IMR-90 (cell line): ENCODE data around the gene NIPAL3. TPM values are rescaled to one million over a fixed set of nuclear protein-coding genes. Genes with fewer than 3 reads are reported as not detected.

Experiments used
- ATAC-seq: fragments of 200-7000 bp; cut with Tn5 transposase; 2 replicates; pipeline ENCODE4 v1.9.1; 2020; ENCODE audit warnings: low read depth, mild to moderate bottlenecking, moderate library complexity
- BruUV-seq: library from RNA; stranded (reverse); fragments of 400-500 nt; replicated peaks from 2 replicates; lab custom pipeline; 2021; lab: Mats Ljungman, UMichigan
- CTCF ChIA-PET: fragments of 300-600 bp; formaldehyde crosslinking; extraction: SDS; loops from one replicate; lab custom pipeline; 2021; ENCODE audit warnings: antibody characterized with exemption; lab: Yijun Ruan, JAX
- POLR2A ChIA-PET: fragments of 300-600 bp; sonication (Branson Sonifier 250); formaldehyde crosslinking; loops from one replicate; lab custom pipeline; 2022; ENCODE audit warnings: antibody characterized with exemption; ENCODE audit not compliant: unreplicated experiment; lab: Charles Lee
- DNase-seq: peaks from one replicate; pipeline ENCODE4 v3.0.0; 2013
- H2AFZ ChIP-seq: replicated peaks from 2 replicates; pipeline ENCODE3; 2013; ENCODE audit warnings: low read length, mild to moderate bottlenecking; ENCODE audit not compliant: poor library complexity
- H2AK5ac ChIP-seq: 2 replicates; pipeline ENCODE4 v1.6.1; 2013; ENCODE audit warnings: low read depth, low read length, inconsistent platforms
- H2AK9ac ChIP-seq: replicated peaks from 2 replicates; pipeline ENCODE3; 2013; ENCODE audit warnings: mild to moderate bottlenecking, low read depth, low read length, moderate library complexity; ENCODE audit not compliant: poor library complexity
- H2BK120ac ChIP-seq: 2 replicates; pipeline ENCODE4 v1.6.1; 2013; ENCODE audit warnings: low read depth, low read length, inconsistent platforms
- H2BK15ac ChIP-seq: 3 replicates; pipeline ENCODE4 v1.6.1; 2013; ENCODE audit warnings: low read depth, low read length, inconsistent platforms
- H2BK20ac ChIP-seq: 2 replicates; pipeline ENCODE4 v1.6.1; 2013; ENCODE audit warnings: low read depth, mild to moderate bottlenecking, inconsistent platforms, low read length, moderate library complexity
- H2BK5ac ChIP-seq: 2 replicates; pipeline ENCODE4 v1.6.1; 2013; ENCODE audit warnings: mild to moderate bottlenecking, low read depth, low read length, inconsistent platforms; ENCODE audit not compliant: poor library complexity, severe bottlenecking
- H3K14ac ChIP-seq: replicated peaks from 2 replicates; pipeline ENCODE4 v1.6.1; 2013; ENCODE audit warnings: low read depth, low read length, inconsistent platforms
- H3K18ac ChIP-seq: 2 replicates; pipeline ENCODE4 v1.6.1; 2013; ENCODE audit warnings: low read depth, low read length, control low read depth
- H3K23ac ChIP-seq: 2 replicates; pipeline ENCODE4 v1.6.1; 2013; ENCODE audit warnings: low read depth, low read length, inconsistent platforms
- H3K27ac ChIP-seq: 2 replicates; pipeline ENCODE4 v1.5.1; 2013; ENCODE audit warnings: mild to moderate bottlenecking, control low read depth, low read length; ENCODE audit not compliant: insufficient read depth
- H3K27me3 ChIP-seq: 2 replicates; pipeline ENCODE4 v1.6.1; 2013; ENCODE audit warnings: low read length; ENCODE audit not compliant: control insufficient read depth, insufficient read depth
- H3K36me3 ChIP-seq: 2 replicates; pipeline ENCODE4 v1.6.1; 2013; ENCODE audit warnings: low read length, mixed read lengths; ENCODE audit not compliant: control insufficient read depth, insufficient read depth
- H3K4ac ChIP-seq: 2 replicates; pipeline ENCODE4 v1.6.1; 2013; ENCODE audit warnings: low read depth, low read length, inconsistent platforms
- H3K4me1 ChIP-seq: 2 replicates; pipeline ENCODE4 v1.6.1; 2013; ENCODE audit warnings: low read length, mixed read lengths; ENCODE audit not compliant: control insufficient read depth, insufficient read depth
- H3K4me2 ChIP-seq: 2 replicates; pipeline ENCODE4 v1.6.1; 2013; ENCODE audit warnings: low read depth, mild to moderate bottlenecking, control low read depth, low read length, moderate library complexity
- H3K4me3 ChIP-seq: 2 replicates; pipeline ENCODE4 v1.5.1; 2013; ENCODE audit warnings: low read depth, mild to moderate bottlenecking, control low read depth, low read length, moderate library complexity; ENCODE audit not compliant: insufficient read depth
- H3K56ac ChIP-seq: 2 replicates; pipeline ENCODE4 v1.6.1; 2013; ENCODE audit warnings: low read length, inconsistent platforms; ENCODE audit not compliant: insufficient read depth; ENCODE audit errors: extremely low read depth
- H3K79me1 ChIP-seq, 2 experiments: 2 replicates each; pipeline ENCODE4 v1.6.1; 2013; ENCODE audit warnings: low read length in 2 of 2, inconsistent platforms in 1 of 2, low read depth in 1 of 2
- H3K9ac ChIP-seq: 2 replicates; pipeline ENCODE4 v1.6.1; 2013; ENCODE audit warnings: low read depth, low read length, control low read depth
- H3K9me1 ChIP-seq: 2 replicates; pipeline ENCODE4 v1.6.1; 2013; ENCODE audit warnings: low read length, inconsistent platforms; ENCODE audit not compliant: insufficient read depth
- H3K9me3 ChIP-seq: 2 replicates; pipeline ENCODE4 v1.6.1; 2013; ENCODE audit warnings: low read length; ENCODE audit not compliant: control insufficient read depth, insufficient read depth
- H4K20me1 ChIP-seq: 2 replicates; pipeline ENCODE4 v1.6.1; 2013; ENCODE audit warnings: low read length, inconsistent platforms; ENCODE audit not compliant: insufficient read depth
- H4K5ac ChIP-seq: 2 replicates; pipeline ENCODE4 v1.6.1; 2013; ENCODE audit warnings: mild to moderate bottlenecking, low read depth, low read length, control low read depth
- H4K8ac ChIP-seq, 2 experiments: 2 replicates each; pipeline ENCODE4 v1.6.1; 2013; ENCODE audit warnings: low read depth in 2 of 2, low read length in 2 of 2, control low read depth in 1 of 2, inconsistent platforms in 1 of 2
- H4K91ac ChIP-seq: 2 replicates; pipeline ENCODE4 v1.6.1; 2013; ENCODE audit warnings: low read depth, low read length, inconsistent platforms; ENCODE audit not compliant: insufficient read depth
- CEBPB ChIP-seq: IDR thresholded peaks from 2 replicates; pipeline ENCODE4 v1.6.1; 2012; ENCODE audit warnings: low read depth, low read length, improper control_type of control experiment
- MAFK ChIP-seq: IDR thresholded peaks from 2 replicates; pipeline ENCODE4 v1.6.1; 2012; ENCODE audit warnings: low read depth, low read length, improper control_type of control experiment
- MAZ ChIP-seq: IDR thresholded peaks from 2 replicates; pipeline ENCODE4 v1.6.1; 2012; ENCODE audit warnings: low read depth, mild to moderate bottlenecking, low read length, improper control_type of control experiment, moderate library complexity, borderline replicate concordance
- NFE2L2 ChIP-seq: fragments of 150-350 bp; IDR thresholded peaks from 2 replicates; pipeline ENCODE4 v1.6.1; 2016; ENCODE audit warnings: low read depth, mild to moderate bottlenecking, low read length
- WGBS, 2 experiments: methylation state at CpG; one replicate each; pipeline versions ENCODE4 v1.1.5 to v1.1.7; 2013; ENCODE audit warnings: missing lambda C conversion rate in 2 of 2; ENCODE audit not compliant: insufficient read length in 1 of 2; ENCODE audit errors: extremely low coverage in 2 of 2; 5-methylcytosine and 5-hydroxymethylcytosine counted together
- dilution Hi-C: fragments of 300-500 bp; cut with HindIII; formaldehyde crosslinking; loops from one replicate; pipeline ENCODE4 v1.14.3; 2018; ENCODE audit warnings: low sequenced_read_pairs; ENCODE audit not compliant: unreplicated experiment
- in situ Hi-C: fragments of 300-500 bp; cut with MboI; formaldehyde crosslinking; loops from 3 replicates; pipeline ENCODE4 v1.14.3; 2019; ENCODE audit warnings: low sequenced_read_pairs, inconsistent platforms, mixed read lengths
- intact Hi-C: fragments of 100-400 bp; cut with micrococcal nuclease; formaldehyde crosslinking; loops from 2 replicates; pipeline ENCODE4 v1.10.0; 2022
- polyA plus RNA-seq, 3 experiments: library from polyadenylated mRNA; depleted of rRNA; stranded (reverse); fragments of >200 nt; gene quantifications; 2 replicates each; pipeline ENCODE4 v1.2.3, GENCODE V29; 2012; ENCODE audit warnings: low replicate concordance in 1 of 3
- total RNA-seq: library from RNA; depleted of rRNA; stranded (reverse); fragments of >200 nt; gene quantifications from 2 replicates; pipeline ENCODE4 v1.2.3, GENCODE V29; 2012
- TF ChIP-seq, protein P1 (sequence below): fragments of 150-350 bp; IDR thresholded peaks from 2 replicates; pipeline ENCODE4 v1.6.1; 2016; ENCODE audit warnings: low read depth, mild to moderate bottlenecking, low read length, moderate library complexity, borderline replicate concordance
- TF ChIP-seq, protein P2 (sequence below): conservative IDR thresholded peaks from 2 replicates; pipeline ENCODE4 v1.5.1; 2012; ENCODE audit warnings: mild to moderate bottlenecking, low read depth, low read length, improper control_type of control experiment

The NIPAL3 gene
- total and polyA plus RNA-seq, 2 of the 4 experiments (the other 2 are of a cell fraction): 55.0 to 123 TPM

DNA sequence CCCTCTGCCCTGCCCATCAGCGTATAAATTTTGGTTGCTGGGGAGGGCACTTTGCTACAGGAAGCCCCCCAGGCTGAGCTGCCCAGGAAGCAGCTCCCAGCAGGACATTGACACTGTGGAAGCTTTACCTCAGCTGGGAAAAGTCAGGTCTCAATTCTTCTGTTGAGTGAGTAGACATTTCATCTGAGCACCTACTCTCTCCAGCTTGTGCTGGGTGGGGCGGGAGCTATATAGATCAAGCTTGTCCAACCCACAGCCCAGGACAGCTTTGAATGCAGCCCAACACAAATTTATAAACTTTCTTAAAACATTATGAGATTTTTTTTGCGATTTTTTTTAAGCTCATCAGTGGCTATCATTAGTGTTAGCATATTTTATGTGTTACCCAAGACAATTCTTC lies 9.4 kb downstream of the NIPAL3 start:
- Histone ChIP-seq H2BK120ac (no peak overlapping the region), H3K4me2 (no peak overlapping the region), H3K36me3 (peaks cover 15% of the 10 kb centered on the region; the same call in 1 of the 2 replicates), H4K91ac (no peak overlapping the region), H3K27ac (no peak overlapping the region), H3K9ac (no peak overlapping the region), H3K56ac (no peak overlapping the region), H4K5ac (no peak overlapping the region), H3K4me1 (no peaks in the 10 kb centered on the region), H3K18ac (no peak overlapping the region), H4K8ac (no peak overlapping the region), H3K9me1 (peaks cover 12% of the 10 kb centered on the region), H3K9me3 (no peaks in the 10 kb centered on the region), H3K79me1 (peaks cover 44 to 57% of the 10 kb centered on the region in 2 experiments; a peak in 3 of 4 replicates), H2AK5ac (no peak overlapping the region), H3K14ac (no peak overlapping the region), H2BK20ac (no peak overlapping the region), H2BK15ac (no peak overlapping the region), H2AK9ac (no peak overlapping the region), H4K20me1 (0 out of 2 replicates have a peak, but pooled peaks cover 2% of the 10 kb centered on the region), H2BK5ac (no peak overlapping the region), H2AFZ (no peak overlapping the region), H3K27me3 (no peaks in the 10 kb centered on the region), H3K4me3 (no peak overlapping the region), H3K23ac (no peak overlapping the region), H3K4ac (no peak overlapping the region)
- intact Hi-C loops (no loop called here), in situ Hi-C loops (no loop called here), dilution Hi-C loops (no loop called here)
- POLR2A ChIA-PET: no interaction called here
- ATAC-seq (no peak), DNase-seq (no peak)
- BruUV-seq: no TSS peak
- no CpG with 5 or more reads among the region's 3 CpGs for WGBS, 2 experiments
- CTCF ChIA-PET: no interaction called here
- TF ChIP-seq MAFK (no peak), CEBPB (no peak), NFE2L2 (no peak), MAZ (no peak)
- TF ChIP-seq, protein P1, sequence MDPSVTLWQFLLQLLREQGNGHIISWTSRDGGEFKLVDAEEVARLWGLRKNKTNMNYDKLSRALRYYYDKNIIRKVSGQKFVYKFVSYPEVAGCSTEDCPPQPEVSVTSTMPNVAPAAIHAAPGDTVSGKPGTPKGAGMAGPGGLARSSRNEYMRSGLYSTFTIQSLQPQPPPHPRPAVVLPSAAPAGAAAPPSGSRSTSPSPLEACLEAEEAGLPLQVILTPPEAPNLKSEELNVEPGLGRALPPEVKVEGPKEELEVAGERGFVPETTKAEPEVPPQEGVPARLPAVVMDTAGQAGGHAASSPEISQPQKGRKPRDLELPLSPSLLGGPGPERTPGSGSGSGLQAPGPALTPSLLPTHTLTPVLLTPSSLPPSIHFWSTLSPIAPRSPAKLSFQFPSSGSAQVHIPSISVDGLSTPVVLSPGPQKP: no peak
- TF ChIP-seq, protein P2, sequence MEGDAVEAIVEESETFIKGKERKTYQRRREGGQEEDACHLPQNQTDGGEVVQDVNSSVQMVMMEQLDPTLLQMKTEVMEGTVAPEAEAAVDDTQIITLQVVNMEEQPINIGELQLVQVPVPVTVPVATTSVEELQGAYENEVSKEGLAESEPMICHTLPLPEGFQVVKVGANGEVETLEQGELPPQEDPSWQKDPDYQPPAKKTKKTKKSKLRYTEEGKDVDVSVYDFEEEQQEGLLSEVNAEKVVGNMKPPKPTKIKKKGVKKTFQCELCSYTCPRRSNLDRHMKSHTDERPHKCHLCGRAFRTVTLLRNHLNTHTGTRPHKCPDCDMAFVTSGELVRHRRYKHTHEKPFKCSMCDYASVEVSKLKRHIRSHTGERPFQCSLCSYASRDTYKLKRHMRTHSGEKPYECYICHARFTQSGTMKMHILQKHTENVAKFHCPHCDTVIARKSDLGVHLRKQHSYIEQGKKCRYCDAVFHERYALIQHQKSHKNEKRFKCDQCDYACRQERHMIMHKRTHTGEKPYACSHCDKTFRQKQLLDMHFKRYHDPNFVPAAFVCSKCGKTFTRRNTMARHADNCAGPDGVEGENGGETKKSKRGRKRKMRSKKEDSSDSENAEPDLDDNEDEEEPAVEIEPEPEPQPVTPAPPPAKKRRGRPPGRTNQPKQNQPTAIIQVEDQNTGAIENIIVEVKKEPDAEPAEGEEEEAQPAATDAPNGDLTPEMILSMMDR: no peak
